Natural killer cell treated with Interleukin-12 subunit alpha and Interleukin-12 subunit beta and Interleukin-15 and Interleukin-18, amount 100 ng/mL, for 72 hours (primary cell): ENCODE results near the gene ENO3. TPM values are rescaled to one million over a fixed set of nuclear protein-coding genes. Genes with fewer than 3 reads are reported as not detected.
A peak's percentile ranks its signal among the peaks of the same experiment; 100 is the strongest.

Experiments used
- ATAC-seq, 2 donors: fragments of 150-1000 bp; cut with Tn5 transposase in 1 of 2; sonication (Bioruptor Pico), chemical (Tn5 transposase) in 1 of 2; 2 replicates each; pipeline ENCODE4 v1.10.0; 2021
- DNase-seq: peaks from one replicate; pipeline ENCODE4 v3.0.0; 2022; ENCODE audit warnings: low spot score
- H3K27ac Mint-ChIP-seq, 2 donors: 1 replicate in 1 of 2; 2 replicates in 1 of 2; pipeline ENCODE4 v1.8.0; 2022; ENCODE audit warnings: mixed read lengths in 2 of 2, mild to moderate bottlenecking in 1 of 2, moderate library complexity in 1 of 2
- H3K27me3 Mint-ChIP-seq, 2 donors: 1 replicate in 1 of 2; 2 replicates in 1 of 2; pipeline ENCODE4 v1.8.0; 2022; ENCODE audit warnings: mixed read lengths in 2 of 2
- H3K36me3 Mint-ChIP-seq: one replicate; pipeline ENCODE4 v1.8.0; 2022; ENCODE audit warnings: mixed read lengths
- H3K4me1 Mint-ChIP-seq, 2 donors: 1 replicate in 1 of 2; 2 replicates in 1 of 2; pipeline ENCODE4 v1.8.0; 2022; ENCODE audit warnings: low read depth in 2 of 2, mixed read lengths in 2 of 2, mild to moderate bottlenecking in 1 of 2
- H3K4me3 Mint-ChIP-seq: one replicate; pipeline ENCODE4 v1.8.0; 2022; ENCODE audit warnings: mixed read lengths
- H3K9me3 Mint-ChIP-seq: 2 replicates; pipeline ENCODE4 v1.8.0; 2022; ENCODE audit warnings: mixed read lengths
- total RNA-seq, 2 donors: library from RNA; stranded (reverse); gene quantifications; one replicate each; pipeline ENCODE4 v1.2.3, GENCODE V29; 2022

The ENO3 gene
- total RNA-seq, 2 donors from 2014 or later: 8.7 to 26.1 TPM

DNA sequence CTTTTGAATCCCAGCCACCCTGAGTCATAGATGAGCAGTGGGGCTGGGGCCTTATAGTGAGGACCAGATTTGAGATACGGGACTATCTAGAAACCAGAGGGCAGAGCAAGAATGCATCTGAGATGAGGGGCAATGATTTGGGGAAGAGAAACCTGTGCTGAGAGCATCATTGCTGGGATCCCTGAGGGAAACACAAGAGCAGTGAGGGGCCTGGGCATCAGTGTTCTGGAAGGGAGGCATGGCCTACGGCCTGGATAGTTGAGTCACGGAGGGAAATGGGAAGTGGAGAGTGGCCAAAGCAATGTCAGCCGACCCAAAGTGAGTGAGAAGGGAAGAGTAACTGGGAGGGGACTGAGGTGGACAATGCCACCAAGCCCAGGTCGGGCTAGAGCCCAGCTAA, 31.4 kb downstream of the ENO3 start:
- peak overlapping the region in 1 of 2 donors; percentile 54 for H3K27ac Mint-ChIP-seq
- H3K36me3 Mint-ChIP-seq: peaks cover 17% of the 10 kb centered on the region
- ATAC-seq: no peak

DNA sequence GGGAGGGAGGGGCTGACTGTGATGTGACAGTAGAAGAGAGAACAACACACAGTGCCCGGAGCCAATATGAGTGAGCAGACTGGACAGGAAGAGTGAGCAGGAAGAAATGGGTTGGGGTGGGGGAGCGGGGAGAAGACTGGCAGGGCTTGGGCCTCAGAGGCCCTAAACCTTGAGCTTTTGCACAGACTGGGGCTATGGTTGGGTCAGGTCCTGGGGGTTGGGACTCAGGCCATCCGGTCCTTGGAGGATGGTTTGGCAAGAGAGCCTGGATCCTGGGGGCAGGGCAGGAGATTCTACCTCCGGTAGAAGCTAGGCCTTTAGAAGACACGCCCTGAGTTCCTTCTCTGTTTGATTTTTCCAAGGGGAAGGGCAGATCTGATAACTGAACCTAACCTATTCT, 35.5 kb downstream of the ENO3 start:
- Mint-ChIP-seq H3K9me3 (no peaks in the 10 kb centered on the region), H3K4me1 (peaks cover 35 to 45% of the 10 kb centered on the region in 2 donors), H3K27ac (peak overlapping the region; percentile 92 to 94), H3K27me3 (no peaks in the 10 kb centered on the region), H3K4me3 (peak overlapping the region; percentile 97), H3K36me3 (peaks cover 11% of the 10 kb centered on the region)
- DNase-seq (no peak), ATAC-seq (no peak)

More for the DNA sequence above, 31.4 kb downstream of the ENO3 start:
- DNase-seq: no peak
- Mint-ChIP-seq H3K4me1 (peaks cover 19 to 35% of the 10 kb centered on the region in 2 donors), H3K27me3 (no peaks in the 10 kb centered on the region), H3K9me3 (no peaks in the 10 kb centered on the region), H3K4me3 (no peak overlapping the region)

GRCh38 chr17:4986951-4987766, 36.2 kb downstream of the ENO3 start, which contains the start of gene CAMTA2:
TSS of gene CAMTA2 (minus strand) at chr17:4987675. CDS start at chr17:4986222, 1,453 bp downstream.
- ATAC-seq: peak; percentile 94
- H3K4me3 Mint-ChIP-seq: peak within 1 kb of the TSS; percentile 97
- H3K36me3 Mint-ChIP-seq: peaks cover 10% of the 10 kb centered on the region
- no peaks in the 10 kb centered on the region for H3K27me3 Mint-ChIP-seq
- H3K27ac Mint-ChIP-seq: peak within 1 kb of the TSS; percentile 92 to 94
- DNase-seq: peak; percentile 93
- H3K4me1 Mint-ChIP-seq: peaks cover 35 to 44% of the 10 kb centered on the region in 2 donors
- H3K9me3 Mint-ChIP-seq: no peaks in the 10 kb centered on the region

- ATAC-seq (no peak), DNase-seq (no peak)
- H3K4me1 Mint-ChIP-seq: peaks cover 35 to 40% of the 10 kb centered on the region in 2 donors
- peak overlapping the region; percentile 97 for H3K4me3 Mint-ChIP-seq
- no peaks in the 10 kb centered on the region for H3K9me3 Mint-ChIP-seq
- peaks cover 6% of the 10 kb centered on the region for H3K36me3 Mint-ChIP-seq
- no peaks in the 10 kb centered on the region for H3K27me3 Mint-ChIP-seq
- H3K27ac Mint-ChIP-seq: peak overlapping the region; percentile 92 to 94
Observed at GRCh38 chr17:4987767-4988567, 37.0 kb downstream of the ENO3 start.

GRCh38 chr17:4994081-4994595, 43.2 kb downstream of the ENO3 start:
- Mint-ChIP-seq H3K4me1 (peaks cover 18 to 21% of the 10 kb centered on the region in 2 donors), H3K4me3 (no peak overlapping the region), H3K27ac (no peak overlapping the region), H3K9me3 (no peaks in the 10 kb centered on the region), H3K36me3 (no peaks in the 10 kb centered on the region), H3K27me3 (peaks cover 0 to 6% of the 10 kb centered on the region in 2 donors)
- DNase-seq: no peak
- ATAC-seq: no peak

DNA sequence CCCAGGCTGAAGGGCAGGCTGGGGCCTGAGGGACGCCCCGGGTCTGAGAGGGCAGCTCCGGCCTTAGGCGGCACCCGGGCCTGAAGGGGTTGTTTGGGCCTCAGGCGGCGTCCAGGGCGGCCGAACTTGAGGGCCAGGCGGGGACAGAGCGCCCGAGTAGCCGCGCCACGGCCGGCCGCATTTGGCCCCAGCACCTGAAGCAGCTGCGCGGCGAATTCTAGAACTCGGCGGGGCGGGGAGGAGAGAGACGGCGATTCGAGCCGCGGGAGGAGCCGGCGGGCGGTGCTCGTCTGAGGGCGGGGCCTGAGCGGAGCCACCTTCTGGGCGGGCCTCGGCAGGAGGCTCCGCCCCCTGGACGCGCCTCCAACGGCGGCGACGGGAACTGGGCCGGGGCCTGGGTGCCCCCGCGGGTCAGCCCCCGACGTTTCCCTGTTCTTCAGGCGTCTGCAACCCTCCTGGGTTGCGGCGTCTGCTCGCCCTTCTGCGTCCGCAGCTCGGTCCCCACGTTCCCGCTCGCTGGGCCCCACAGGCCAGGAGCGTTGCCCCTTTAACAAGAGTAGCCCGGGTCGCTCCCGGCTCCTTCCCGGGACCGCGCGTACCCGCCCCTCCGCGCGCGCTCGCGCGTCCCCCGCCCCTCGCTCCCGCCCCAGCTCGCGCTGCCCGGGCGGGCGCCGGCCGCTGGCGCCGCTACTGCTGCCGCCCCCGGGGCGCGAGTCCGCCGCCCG, 46.5 kb downstream of the ENO3 start, which contains the start of the genes INCA1 and KIF1C:
TSS of gene INCA1 (minus strand) at position 221 of the 725 bp plus-strand sequence. CDS start 3,085 bp downstream, outside the sequence.
TSS of gene KIF1C (plus strand) at position 649 of the 725 bp plus-strand sequence. CDS start 2,297 bp downstream, outside the sequence.
- ATAC-seq: peak; percentile 96 to 98
- Mint-ChIP-seq H3K27ac (peak within 1 kb of the TSS; percentile 17 to 80), H3K4me1 (peaks cover 17 to 21% of the 10 kb centered on the region in 2 donors), H3K36me3 (no peaks in the 10 kb centered on the region), H3K4me3 (peak within 1 kb of the TSS; percentile 83), H3K9me3 (no peaks in the 10 kb centered on the region), H3K27me3 (peaks cover 0 to 6% of the 10 kb centered on the region in 2 donors)
- peak; percentile 92 for DNase-seq

GRCh38 chr17:4998027-4998731, 47.3 kb downstream of the ENO3 start:
- peak; percentile 0 to 15 for ATAC-seq
- Mint-ChIP-seq H3K27me3 (peaks cover 0 to 6% of the 10 kb centered on the region in 2 donors), H3K36me3 (no peaks in the 10 kb centered on the region), H3K27ac (peak overlapping the region in 1 of 2 donors; percentile 79), H3K4me1 (peaks cover 17 to 21% of the 10 kb centered on the region in 2 donors), H3K9me3 (no peaks in the 10 kb centered on the region), H3K4me3 (peak overlapping the region; percentile 76)
- no peak for DNase-seq

DNA sequence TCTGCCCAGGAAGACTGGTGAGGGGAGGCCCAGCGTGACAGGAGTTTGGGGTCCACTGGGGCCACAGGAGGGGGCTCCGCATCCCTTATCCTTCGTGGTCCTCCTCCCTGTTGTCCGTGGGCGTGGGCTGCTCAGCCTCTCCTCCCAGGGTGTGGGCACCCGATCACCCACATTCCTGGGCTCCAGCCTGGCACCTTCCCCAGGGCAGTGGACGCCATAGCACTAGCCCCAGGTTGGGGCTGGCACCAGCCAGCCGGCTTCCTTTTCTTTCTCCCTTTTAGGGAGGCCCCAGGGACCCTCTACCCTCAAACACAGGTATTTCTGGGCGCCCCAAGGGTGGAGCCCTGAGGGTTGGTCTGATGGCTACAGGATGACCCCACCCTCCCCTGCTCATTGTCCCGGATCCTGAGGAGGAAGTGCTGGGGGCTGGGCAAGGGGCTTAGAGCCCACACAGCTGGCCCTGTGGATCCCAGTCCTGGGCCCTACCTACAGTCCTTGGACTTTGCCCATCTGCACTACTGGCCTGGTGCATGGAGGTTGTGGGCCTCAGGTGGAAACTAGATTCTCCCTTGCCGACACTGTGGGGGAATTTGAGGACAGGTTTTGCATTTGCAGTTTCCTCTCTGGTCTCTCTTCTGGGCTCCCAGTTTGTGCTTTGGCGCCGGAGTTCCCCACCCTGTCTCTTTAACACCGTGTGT, 48.0 kb downstream of the ENO3 start:
- no peak for ATAC-seq
- peaks cover 2% of the 10 kb centered on the region for H3K36me3 Mint-ChIP-seq
- no peaks in the 10 kb centered on the region for H3K9me3 Mint-ChIP-seq
- DNase-seq: no peak
- H3K4me1 Mint-ChIP-seq: peaks cover 17 to 21% of the 10 kb centered on the region in 2 donors
- H3K4me3 Mint-ChIP-seq: peak overlapping the region; percentile 76
- peak overlapping the region; percentile 17 to 79 for H3K27ac Mint-ChIP-seq
- H3K27me3 Mint-ChIP-seq: peaks cover 0 to 6% of the 10 kb centered on the region in 2 donors

DNA sequence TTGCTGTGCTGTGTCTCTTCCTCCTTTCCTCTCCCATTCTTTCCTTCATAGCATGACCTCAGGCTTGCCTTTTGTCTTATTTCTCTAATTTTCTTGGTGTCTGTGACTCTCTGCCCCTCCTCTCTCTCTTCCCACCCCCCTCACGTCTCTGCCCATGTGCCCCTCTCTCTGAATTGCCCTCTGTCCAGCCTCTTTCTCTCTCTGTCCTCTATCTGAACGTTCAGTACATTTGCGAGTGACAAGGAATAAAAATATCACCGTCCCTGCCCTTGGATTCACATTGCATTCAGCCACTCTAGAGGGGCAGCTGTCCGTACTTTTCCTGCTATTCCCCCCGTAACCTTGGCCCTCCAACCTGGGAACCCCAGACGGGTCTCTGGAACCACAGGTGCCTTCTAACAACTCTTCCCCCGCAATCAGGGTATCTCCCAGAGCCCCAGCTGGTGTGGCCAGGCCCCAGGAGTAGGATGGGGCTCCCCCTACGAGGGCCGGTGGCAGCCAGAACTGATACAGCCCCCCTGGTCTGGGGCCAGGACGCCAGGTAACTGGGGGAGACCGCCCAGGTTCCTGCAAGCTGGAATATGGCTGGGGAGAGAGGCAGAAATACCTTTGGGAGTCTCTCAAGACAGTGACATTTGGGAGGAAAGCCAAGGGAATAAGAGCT, 48.6 kb downstream of the ENO3 start:
- H3K4me3 Mint-ChIP-seq: peak overlapping the region; percentile 76
- ATAC-seq: no peak
- H3K27ac Mint-ChIP-seq: peak overlapping the region; percentile 17 to 79
- H3K4me1 Mint-ChIP-seq: peaks cover 17 to 21% of the 10 kb centered on the region in 2 donors
- no peaks in the 10 kb centered on the region for H3K9me3 Mint-ChIP-seq
- DNase-seq: no peak
- H3K27me3 Mint-ChIP-seq: peaks cover 0 to 6% of the 10 kb centered on the region in 2 donors
- peaks cover 9% of the 10 kb centered on the region for H3K36me3 Mint-ChIP-seq

DNA sequence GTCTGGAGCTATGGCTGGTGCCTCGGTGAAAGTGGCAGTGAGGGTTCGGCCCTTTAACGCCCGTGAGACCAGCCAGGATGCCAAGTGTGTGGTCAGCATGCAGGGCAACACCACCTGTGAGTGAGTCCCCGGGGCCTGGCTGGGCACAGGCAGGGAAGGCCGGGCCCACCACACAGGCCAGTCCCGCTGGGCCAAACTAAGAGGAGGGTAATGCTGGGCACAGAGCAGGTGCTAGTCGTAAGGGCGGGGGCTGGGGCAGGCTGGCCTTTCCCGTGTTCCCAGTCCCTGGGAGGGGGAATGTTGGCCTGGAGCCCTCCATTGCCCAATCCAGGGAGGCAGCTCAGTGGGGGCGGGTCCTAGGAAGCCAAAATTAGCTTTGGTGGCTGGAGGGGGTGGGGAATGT, 49.3 kb downstream of the ENO3 start:
- Mint-ChIP-seq H3K4me1 (peaks cover 13 to 21% of the 10 kb centered on the region in 2 donors), H3K36me3 (peaks cover 16% of the 10 kb centered on the region), H3K27me3 (peaks cover 0 to 1% of the 10 kb centered on the region in 2 donors), H3K4me3 (no peak overlapping the region), H3K9me3 (no peaks in the 10 kb centered on the region), H3K27ac (peak overlapping the region in 1 of 2 donors; percentile 79)
- ATAC-seq: no peak
- no peak for DNase-seq

DNA sequence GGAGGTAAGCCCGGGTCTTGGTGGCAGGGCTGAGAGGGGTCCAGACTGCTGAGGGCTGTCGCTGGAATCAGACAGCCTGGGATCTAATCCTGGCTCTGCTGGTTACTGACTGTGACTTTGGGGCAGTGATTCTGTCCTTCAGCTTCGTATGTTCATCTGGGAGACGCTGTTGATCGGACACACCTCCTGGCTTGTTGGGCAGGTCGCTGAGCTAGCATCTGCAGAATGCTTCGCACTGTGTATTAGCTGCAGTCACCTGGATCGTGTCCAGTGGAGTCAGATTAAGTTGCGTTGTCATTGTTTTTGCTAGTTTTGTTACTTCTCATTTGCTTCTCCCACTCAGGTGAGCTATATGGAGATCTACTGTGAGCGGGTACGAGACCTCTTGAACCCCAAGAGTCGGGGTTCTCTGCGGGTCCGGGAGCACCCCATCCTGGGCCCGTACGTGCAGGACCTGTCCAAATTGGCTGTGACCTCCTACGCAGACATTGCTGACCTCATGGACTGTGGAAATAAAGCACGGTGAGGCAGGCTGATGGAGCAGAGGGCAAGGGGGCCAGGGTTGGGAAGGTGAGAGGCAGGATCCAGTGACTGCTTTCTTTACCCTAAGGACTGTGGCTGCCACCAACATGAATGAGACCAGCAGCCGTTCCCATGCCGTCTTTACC, 51.3 kb downstream of the ENO3 start:
- DNase-seq (no peak), ATAC-seq (no peak)
- Mint-ChIP-seq H3K9me3 (no peaks in the 10 kb centered on the region), H3K4me1 (peaks cover 12 to 17% of the 10 kb centered on the region in 2 donors), H3K27me3 (no peaks in the 10 kb centered on the region), H3K27ac (no peak overlapping the region), H3K36me3 (peaks cover 19% of the 10 kb centered on the region), H3K4me3 (no peak overlapping the region)
